Omental fat pad (tissue), 4 donors: ENCODE results near the gene RNF207. TPM values are rescaled to one million over a fixed set of nuclear protein-coding genes. Genes with fewer than 3 reads are reported as not detected.

Source experiments
- ATAC-seq: fragments of 150-250 bp; one replicate; pipeline ENCODE4 v1.9.1; 2016; ENCODE audit warnings: mild to moderate bottlenecking, moderate library complexity; ENCODE audit not compliant: low FRiP score
- DNase-seq: peaks from one replicate; pipeline ENCODE4 v3.0.0-alpha.2; 2019; ENCODE audit warnings: low spot score
- CTCF ChIP-seq, 3 donors: fragments of 450-650 bp; IDR thresholded peaks; one replicate each; pipeline ENCODE4 v1.5.1; 2016 to 2017; ENCODE audit warnings: antibody characterized with exemption in 3 of 3, mild to moderate bottlenecking in 3 of 3, moderate library complexity in 2 of 3
- total RNA-seq, 4 donors: library from RNA; depleted of rRNA; stranded (reverse); fragments of >200 nt; gene quantifications; one replicate each; pipeline ENCODE4 v1.1.0, GENCODE V29; 2016

Gene RNF207
- total RNA-seq, 4 donors from 2014 or later = 5.2 to 48.2 (median 9.5) TPM

- DNase-seq (no peak), ATAC-seq (no peak)
- TF ChIP-seq CTCF (IDR thresholded peaks at IDR 0.05) = no peak
These were observed 25.6 kb upstream of the RNF207 start, which contains the start of gene CHD5 for GRCh38 chr1:6180268-6180706. CHD5 (minus strand) TSS chr1:6180321; CDS start chr1:6180023, 298 bp downstream.

GRCh38 chr1:6180707-6181311 lies 25.1 kb upstream of the RNF207 start:
- TF ChIP-seq CTCF (IDR thresholded peaks at IDR 0.05) = no peak
- ATAC-seq = no peak
- DNase-seq = no peak

GRCh38 chr1:6181347-6181770 lies 24.6 kb upstream of the RNF207 start:
- DNase-seq (no peak), ATAC-seq (no peak)
- no peak for TF ChIP-seq CTCF (IDR thresholded peaks at IDR 0.05)

- no peak for DNase-seq
- no peak for TF ChIP-seq CTCF (IDR thresholded peaks at IDR 0.05)
- ATAC-seq = no peak
These were observed 22.4 kb upstream of the RNF207 start for GRCh38 chr1:6183520-6183989.

GRCh38 chr1:6184083-6184783 lies 21.7 kb upstream of the RNF207 start:
- DNase-seq = no peak
- ATAC-seq = no peak
- no peak for TF ChIP-seq CTCF (IDR thresholded peaks at IDR 0.05)

GRCh38 chr1:6185151-6185550 lies 20.8 kb upstream of the RNF207 start:
- ATAC-seq = no peak
- no peak for DNase-seq
- TF ChIP-seq CTCF (IDR thresholded peaks at IDR 0.05) = no peak
